ENCODE results near the gene ANKRD9. TPM values are rescaled to one million over a fixed set of nuclear protein-coding genes. Genes with fewer than 3 reads are reported as not detected.

ANKRD9 gene
- total and polyA plus RNA-seq, 9 of the 15 experiments (the other 6 are each of a cell fraction or from before 2014, with no cell fraction given), result 0.04 to 32.9 (median 5.3) TPM

- no peak for TF ChIP-seq RREB1 (CRISPR knock-in tag; IDR thresholded peaks at IDR 0.05)
- peak in 1 of 2 experiments; percentile 93; a peak in 3 of 4 replicates for TF ChIP-seq RCOR1 (IDR thresholded peaks at IDR 0.05; ENCODE audit: borderline replicate concordance in 1 of 2, low read depth in 2 of 2, low read length in 2 of 2)
- peak; percentile 66 for TF ChIP-seq SP1 (CRISPR knock-in tag; IDR thresholded peaks at IDR 0.05)
- TF ChIP-seq TSHZ1 (CRISPR knock-in tag; IDR thresholded peaks at IDR 0.05), result no peak
- TF ChIP-seq SAP30 (IDR thresholded peaks at IDR 0.05; ENCODE audit: borderline replicate concordance, insufficient read depth, low read depth, low read length, poor library complexity, severe bottlenecking), result no peak
- TF ChIP-seq HNRNPH1 (optimal IDR thresholded peaks at IDR 0.05; ENCODE audit: low read depth, low read length), result no peak
- TF ChIP-seq NEUROD1 (IDR thresholded peaks at IDR 0.05; ENCODE audit: borderline replicate concordance, low read depth, low read length, partially characterized antibody), result peak; percentile 75
- 0 out of 2 replicates have a peak, but pooled peaks have one; percentile 46 for TF ChIP-seq ZKSCAN3 (CRISPR knock-in tag; IDR thresholded peaks at IDR 0.05)
- no peak for TF ChIP-seq FOXP1 (CRISPR knock-in tag; IDR thresholded peaks at IDR 0.05)
- peak; percentile 59 for TF ChIP-seq POLR2B (IDR thresholded peaks at IDR 0.05; ENCODE audit: low read depth, partially characterized antibody)
- peak; percentile 45 for TF ChIP-seq TAF9B (IDR thresholded peaks at IDR 0.05; ENCODE audit: partially characterized antibody)
- no peak; the same call in 1 of the 2 replicates for TF ChIP-seq TCF3 (CRISPR knock-in tag; IDR thresholded peaks at IDR 0.05)
- TF ChIP-seq TEAD1 (CRISPR knock-in tag; IDR thresholded peaks at IDR 0.05), result peak in 1 of 2 experiments; percentile 57; a peak in 1 of 4 replicates
- peak; percentile 27; the same call in 1 of the 2 replicates for TF ChIP-seq ARID2 (IDR thresholded peaks at IDR 0.05)
- TF ChIP-seq ZNF583 (CRISPR knock-in tag; IDR thresholded peaks at IDR 0.05), result no peak
- no peak for TF ChIP-seq RHOXF2B (CRISPR knock-in tag; conservative IDR thresholded peaks at IDR 0.05)
- TF ChIP-seq NCOA6 (IDR thresholded peaks at IDR 0.05), result no peak
These were observed 15.1 kb upstream of the ANKRD9 start (continued) for GRCh38 chr14:102524451-102525218.
